Spinal cord (tissue), 10 donors: ENCODE measurements around the gene FHOD3. TPM values are rescaled to one million over a fixed set of nuclear protein-coding genes. Genes with fewer than 3 reads are reported as not detected.
"Not testable (repeated sequence)": the region's sequence is repeated elsewhere in the genome, so short reads cannot be mapped to it uniquely, and the experiment has no call there.

Source experiments
- DNase-seq, 6 donors: peaks; one replicate each; pipeline versions ENCODE4 v3.0.0 to v3.0.0-alpha.2; 2013 to 2015; ENCODE audit warnings: low spot score in 6 of 6, low read depth in 4 of 6
- H3K27ac ChIP-seq: one replicate; pipeline ENCODE4 v1.5.1; 2013; ENCODE audit warnings: low read depth, low read length, control low read depth
- H3K27me3 ChIP-seq: one replicate; pipeline ENCODE4 v1.6.1; 2013; ENCODE audit warnings: low read length; ENCODE audit not compliant: control insufficient read depth, insufficient read depth
- H3K36me3 ChIP-seq: one replicate; pipeline ENCODE4 v1.6.1; 2013; ENCODE audit warnings: low read length; ENCODE audit not compliant: control insufficient read depth, insufficient read depth
- H3K4me1 ChIP-seq: one replicate; pipeline ENCODE4 v1.6.1; 2013; ENCODE audit warnings: low read length; ENCODE audit not compliant: control insufficient read depth, insufficient read depth
- H3K4me3 ChIP-seq: one replicate; pipeline ENCODE4 v1.5.1; 2013; ENCODE audit warnings: low read depth, low read length, control low read depth
- H3K9me3 ChIP-seq: one replicate; pipeline ENCODE4 v1.6.1; 2013; ENCODE audit warnings: low read length; ENCODE audit not compliant: control insufficient read depth, insufficient read depth
- WGBS: methylation state at CpG from one replicate; pipeline ENCODE4 v1.1.5; 2013; ENCODE audit warnings: missing lambda C conversion rate; ENCODE audit not compliant: insufficient coverage; 5-methylcytosine and 5-hydroxymethylcytosine counted together
- polyA plus RNA-seq, 2 donors: library from polyadenylated mRNA; unstranded; fragments of 120-200 nt; gene quantifications; one replicate each; pipeline ENCODE4 v1.2.1, GENCODE V29; 2013; ENCODE audit not compliant: insufficient read length in 2 of 2
- total RNA-seq, 2 donors: library from RNA; depleted of rRNA in 1 of 2; stranded (reverse); fragments of 120-200 nt in 1 of 2; fragments of >200 nt in 1 of 2; gene quantifications; one replicate each; pipeline versions ENCODE4 v1.2.3 to v1.2.4, GENCODE V29; 2013 to 2014
- donor health status: healthy.

The FHOD3 gene
- total and polyA plus RNA-seq, 4 donors = 30.0 to 53.4 (median 52.1) TPM

- Histone ChIP-seq H3K4me3 (no peak overlapping the region), H3K4me1 (no peaks in the 10 kb centered on the region), H3K27ac (no peak overlapping the region), H3K36me3 (peaks cover 20% of the 10 kb centered on the region), H3K9me3 (no peaks in the 10 kb centered on the region), H3K27me3 (no peaks in the 10 kb centered on the region)
- 90% methylated on average over 2 of the region's 2 CpGs for WGBS
- DNase-seq = no peak
These were observed 511.2 kb downstream of the FHOD3 start for GRCh38 chr18:36808681-36809080.

- no peaks in the 10 kb centered on the region for H3K27me3 ChIP-seq
- H3K27ac ChIP-seq = no peak overlapping the region
- peak; percentile 46 to 95 (median 66) for DNase-seq
- peaks cover 14% of the 10 kb centered on the region for H3K36me3 ChIP-seq
- WGBS = 28% methylated on average over 5 of the region's 6 CpGs
- no peak overlapping the region for H3K4me3 ChIP-seq
- H3K9me3 ChIP-seq = no peaks in the 10 kb centered on the region
- H3K4me1 ChIP-seq = no peaks in the 10 kb centered on the region
These were observed 512.3 kb downstream of the FHOD3 start for GRCh38 chr18:36809590-36810381.

GRCh38 chr18:36811430-36811829 is 513.9 kb downstream of the FHOD3 start:
- H3K4me3 ChIP-seq = no peak overlapping the region
- peaks cover 11% of the 10 kb centered on the region for H3K36me3 ChIP-seq
- no peak overlapping the region for H3K27ac ChIP-seq
- no CpG with 5 or more reads among the region's 3 CpGs for WGBS
- DNase-seq = no peak
- no peaks in the 10 kb centered on the region for H3K4me1 ChIP-seq
- no peaks in the 10 kb centered on the region for H3K9me3 ChIP-seq
- no peaks in the 10 kb centered on the region for H3K27me3 ChIP-seq

- DNase-seq = no peak
- Histone ChIP-seq H3K27ac (no peak overlapping the region), H3K4me1 (no peaks in the 10 kb centered on the region), H3K9me3 (no peaks in the 10 kb centered on the region), H3K36me3 (peaks cover 9% of the 10 kb centered on the region), H3K4me3 (no peak overlapping the region), H3K27me3 (no peaks in the 10 kb centered on the region)
These were observed 514.4 kb downstream of the FHOD3 start for GRCh38 chr18:36811955-36812354.

- H3K27ac ChIP-seq = no peak overlapping the region
- WGBS = no CpG with 5 or more reads among the region's 3 CpGs
These were observed 515.2 kb downstream of the FHOD3 start for GRCh38 chr18:36812678-36813077.

GRCh38 chr18:36813101-36813775 is 515.7 kb downstream of the FHOD3 start:
- 91% methylated on average over 2 of the region's 4 CpGs for WGBS
- no peak overlapping the region for H3K4me3 ChIP-seq

More at GRCh38 chr18:36812678-36813077, 515.2 kb downstream of the FHOD3 start:
- no peaks in the 10 kb centered on the region for H3K9me3 ChIP-seq
- DNase-seq = no peak
- H3K27me3 ChIP-seq = no peaks in the 10 kb centered on the region
- H3K4me1 ChIP-seq = no peaks in the 10 kb centered on the region
- no peak overlapping the region for H3K4me3 ChIP-seq
- peaks cover 12% of the 10 kb centered on the region for H3K36me3 ChIP-seq

GRCh38 chr18:36813824-36814223 is 516.3 kb downstream of the FHOD3 start:
- Histone ChIP-seq H3K27ac (no peak overlapping the region), H3K4me3 (no peak overlapping the region), H3K4me1 (no peaks in the 10 kb centered on the region), H3K9me3 (no peaks in the 10 kb centered on the region), H3K27me3 (no peaks in the 10 kb centered on the region), H3K36me3 (peaks cover 12% of the 10 kb centered on the region)
- 100% methylated on average over 1 of the region's 3 CpGs for WGBS
- no peak for DNase-seq

More at GRCh38 chr18:36813101-36813775, 515.7 kb downstream of the FHOD3 start:
- Histone ChIP-seq H3K36me3 (peaks cover 12% of the 10 kb centered on the region), H3K27me3 (no peaks in the 10 kb centered on the region), H3K4me1 (no peaks in the 10 kb centered on the region), H3K9me3 (no peaks in the 10 kb centered on the region), H3K27ac (no peak overlapping the region)
- no peak for DNase-seq

- peaks cover 12% of the 10 kb centered on the region for H3K36me3 ChIP-seq
- DNase-seq = no peak
- no peaks in the 10 kb centered on the region for H3K9me3 ChIP-seq
- no peak overlapping the region for H3K4me3 ChIP-seq
- H3K27ac ChIP-seq = no peak overlapping the region
- no CpG with 5 or more reads among the region's 1 CpG for WGBS
- no peaks in the 10 kb centered on the region for H3K4me1 ChIP-seq
- H3K27me3 ChIP-seq = no peaks in the 10 kb centered on the region
These were observed 517.5 kb downstream of the FHOD3 start for GRCh38 chr18:36814994-36815393.

GRCh38 chr18:36816096-36816495 is 518.6 kb downstream of the FHOD3 start:
- H3K27ac ChIP-seq, H3K36me3 ChIP-seq, H3K4me1 ChIP-seq, H3K27me3 ChIP-seq, H3K9me3 ChIP-seq, DNase-seq, H3K4me3 ChIP-seq: not testable (repeated sequence)

GRCh38 chr18:36817039-36817438 is 519.5 kb downstream of the FHOD3 start:
- WGBS = 100% methylated on average over 1 of the region's 1 CpG
- peak in 1 of 6 donors; percentile 20 for DNase-seq

More at GRCh38 chr18:36817039-36817438, 519.5 kb downstream of the FHOD3 start:
- H3K4me3 ChIP-seq = no peak overlapping the region
- H3K27me3 ChIP-seq = no peaks in the 10 kb centered on the region
- no peaks in the 10 kb centered on the region for H3K9me3 ChIP-seq
- H3K36me3 ChIP-seq = peaks cover 8% of the 10 kb centered on the region
- no peaks in the 10 kb centered on the region for H3K4me1 ChIP-seq
- no peak overlapping the region for H3K27ac ChIP-seq
